D721Med (cell line): ENCODE measurements around the gene MYL7.

ENCODE experiments used
- DNase-seq: peaks from one replicate; pipeline ENCODE4 v3.0.0; 2011; ENCODE audit warnings: low spot score; ENCODE audit not compliant: insufficient read length
- FAIRE-seq: peaks from 2 replicates; lab custom pipeline; 2011; peaks lifted over from hg19 to GRCh38; lab: Jason Lieb, UNC
- CTCF ChIP-seq: IDR thresholded peaks from 2 replicates; pipeline ENCODE4 v1.5.1; 2012; ENCODE audit warnings: mild to moderate bottlenecking, control low read depth; ENCODE audit not compliant: insufficient read depth; ENCODE audit errors: missing control alignments

The MYL7 gene

GRCh38 chr7:44100458-44101302 lies 40.5 kb downstream of the MYL7 start:
- FAIRE-seq (no peak), DNase-seq (no peak)
- TF ChIP-seq CTCF, result no peak

- TF ChIP-seq CTCF, result no peak
- DNase-seq (no peak), FAIRE-seq (no peak)
Measured at GRCh38 chr7:44099669-44100068, 41.5 kb downstream of the MYL7 start.

GRCh38 chr7:44098092-44099068 lies 42.8 kb downstream of the MYL7 start:
- no peak for DNase-seq
- no peak for FAIRE-seq
- no peak for TF ChIP-seq CTCF

- DNase-seq, result no peak
- no peak for TF ChIP-seq CTCF
- no peak for FAIRE-seq
Measured at GRCh38 chr7:44097064-44097932, 43.8 kb downstream of the MYL7 start.

- TF ChIP-seq CTCF, result no peak
- FAIRE-seq (no peak), DNase-seq (no peak)
Measured at GRCh38 chr7:44096326-44096881, 44.7 kb downstream of the MYL7 start.

- FAIRE-seq (no peak), DNase-seq (no peak)
- TF ChIP-seq CTCF, result no peak
Measured at GRCh38 chr7:44095781-44096180, 45.4 kb downstream of the MYL7 start.
